Bronchial epithelial cell (primary cell): ENCODE results near the gene PLEKHA7. TPM values are rescaled to one million over a fixed set of nuclear protein-coding genes. Genes with fewer than 3 reads are reported as not detected.

Experiments used
- DNase-seq: peaks from one replicate; pipeline ENCODE4 v3.0.0-alpha.2; 2010; ENCODE audit warnings: low read depth
- FAIRE-seq: peaks from 2 replicates; lab custom pipeline; 2011; peaks lifted over from hg19 to GRCh38; lab: Jason Lieb, UNC
- H3K27me3 ChIP-seq: 2 replicates; pipeline ENCODE4 v1.5.1; 2011; ENCODE audit warnings: low read length; ENCODE audit not compliant: control insufficient read depth, insufficient read depth
- H3K36me3 ChIP-seq: 2 replicates; pipeline ENCODE4 v1.5.1; 2011; ENCODE audit warnings: low read length; ENCODE audit not compliant: control insufficient read depth, insufficient read depth
- H3K4me3 ChIP-seq: 2 replicates; pipeline ENCODE4 v1.5.1; 2011; ENCODE audit warnings: mild to moderate bottlenecking, low read depth, low read length, control low read depth
- total RNA-seq: library from RNA; depleted of rRNA; stranded (reverse); fragments of >200 nt; gene quantifications from 2 replicates; pipeline ENCODE4 v1.2.1, GENCODE V29; 2014
- TF ChIP-seq, protein P1 (sequence below): IDR thresholded peaks from 2 replicates; pipeline ENCODE4 v1.5.1; 2011; ENCODE audit warnings: mild to moderate bottlenecking, moderate library complexity, low read length, control low read depth, inconsistent platforms; ENCODE audit not compliant: insufficient read depth, severe bottlenecking

Gene PLEKHA7
- total RNA-seq, 1 donor from 2014 or later = 2.4 TPM

DNA sequence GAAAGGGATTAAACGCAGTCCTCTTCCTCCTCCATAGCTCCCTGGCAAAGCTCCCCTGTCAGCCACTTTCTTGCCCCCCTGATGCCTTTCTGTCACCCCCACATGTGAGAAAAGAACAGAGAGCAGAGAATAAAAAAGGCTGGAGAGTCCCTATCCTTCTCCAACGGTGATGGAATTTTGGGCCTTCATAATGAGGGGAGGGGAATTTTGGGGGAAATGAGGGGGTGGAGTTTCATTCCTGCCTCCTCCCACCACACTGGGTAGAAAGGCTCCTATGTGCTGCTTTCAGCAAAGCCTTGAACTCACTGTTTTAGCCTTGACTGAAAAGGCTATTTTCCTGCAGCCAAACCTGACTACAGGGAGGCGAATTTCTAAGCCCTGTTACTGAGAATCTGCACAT lies 216.4 kb downstream of the PLEKHA7 start:
- DNase-seq (no peak), FAIRE-seq (no peak)
- Histone ChIP-seq H3K36me3 (no peaks in the 10 kb centered on the region), H3K27me3 (no peaks in the 10 kb centered on the region), H3K4me3 (no peak overlapping the region)
- TF ChIP-seq, protein P1, sequence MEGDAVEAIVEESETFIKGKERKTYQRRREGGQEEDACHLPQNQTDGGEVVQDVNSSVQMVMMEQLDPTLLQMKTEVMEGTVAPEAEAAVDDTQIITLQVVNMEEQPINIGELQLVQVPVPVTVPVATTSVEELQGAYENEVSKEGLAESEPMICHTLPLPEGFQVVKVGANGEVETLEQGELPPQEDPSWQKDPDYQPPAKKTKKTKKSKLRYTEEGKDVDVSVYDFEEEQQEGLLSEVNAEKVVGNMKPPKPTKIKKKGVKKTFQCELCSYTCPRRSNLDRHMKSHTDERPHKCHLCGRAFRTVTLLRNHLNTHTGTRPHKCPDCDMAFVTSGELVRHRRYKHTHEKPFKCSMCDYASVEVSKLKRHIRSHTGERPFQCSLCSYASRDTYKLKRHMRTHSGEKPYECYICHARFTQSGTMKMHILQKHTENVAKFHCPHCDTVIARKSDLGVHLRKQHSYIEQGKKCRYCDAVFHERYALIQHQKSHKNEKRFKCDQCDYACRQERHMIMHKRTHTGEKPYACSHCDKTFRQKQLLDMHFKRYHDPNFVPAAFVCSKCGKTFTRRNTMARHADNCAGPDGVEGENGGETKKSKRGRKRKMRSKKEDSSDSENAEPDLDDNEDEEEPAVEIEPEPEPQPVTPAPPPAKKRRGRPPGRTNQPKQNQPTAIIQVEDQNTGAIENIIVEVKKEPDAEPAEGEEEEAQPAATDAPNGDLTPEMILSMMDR = no peak

DNA sequence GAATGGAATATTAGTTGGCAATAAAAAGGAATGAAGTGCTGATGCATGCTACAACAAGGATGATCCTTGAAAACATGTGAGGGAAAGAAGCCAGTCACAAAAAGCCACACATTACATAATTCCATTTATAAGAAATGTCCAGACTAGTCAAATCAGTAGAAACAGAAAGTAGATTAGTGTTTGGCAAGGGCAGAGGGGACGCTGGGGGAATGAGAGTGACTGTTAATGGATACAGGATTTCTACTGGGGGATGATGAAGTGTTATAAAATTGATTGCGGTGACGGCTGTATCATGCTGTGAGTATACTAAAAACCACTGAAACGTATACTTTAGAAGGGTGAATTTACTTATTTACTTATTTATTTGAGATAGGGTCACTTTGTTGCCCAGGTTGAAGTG lies 217.9 kb downstream of the PLEKHA7 start:
- Histone ChIP-seq H3K4me3 (no peak overlapping the region), H3K27me3 (no peaks in the 10 kb centered on the region), H3K36me3 (no peaks in the 10 kb centered on the region)
- FAIRE-seq = no peak
- TF ChIP-seq, protein P1 = no peak
- DNase-seq = no peak

DNA sequence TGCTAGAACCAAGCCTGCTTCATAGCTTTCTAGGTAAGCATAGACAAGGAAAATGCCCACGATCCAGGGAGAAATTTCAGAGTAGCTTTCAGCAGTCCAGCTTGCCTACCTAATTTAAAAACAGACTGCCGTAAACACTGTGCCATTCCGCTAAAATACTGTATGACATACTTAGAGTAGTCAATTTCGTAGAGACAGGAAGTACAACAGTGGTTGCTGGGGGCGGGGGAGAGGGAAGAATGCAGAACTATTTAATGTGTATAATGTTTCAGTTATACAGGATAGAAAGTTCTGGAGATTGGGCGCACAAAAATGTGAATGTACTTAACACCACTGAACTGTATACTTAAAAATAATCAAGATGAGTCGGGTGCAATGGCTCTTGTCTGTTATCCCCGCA lies 219.1 kb downstream of the PLEKHA7 start:
- DNase-seq (no peak), FAIRE-seq (no peak)
- TF ChIP-seq, protein P1 = no peak
- H3K36me3 ChIP-seq = no peaks in the 10 kb centered on the region
- H3K4me3 ChIP-seq = no peak overlapping the region
- no peaks in the 10 kb centered on the region for H3K27me3 ChIP-seq

DNA sequence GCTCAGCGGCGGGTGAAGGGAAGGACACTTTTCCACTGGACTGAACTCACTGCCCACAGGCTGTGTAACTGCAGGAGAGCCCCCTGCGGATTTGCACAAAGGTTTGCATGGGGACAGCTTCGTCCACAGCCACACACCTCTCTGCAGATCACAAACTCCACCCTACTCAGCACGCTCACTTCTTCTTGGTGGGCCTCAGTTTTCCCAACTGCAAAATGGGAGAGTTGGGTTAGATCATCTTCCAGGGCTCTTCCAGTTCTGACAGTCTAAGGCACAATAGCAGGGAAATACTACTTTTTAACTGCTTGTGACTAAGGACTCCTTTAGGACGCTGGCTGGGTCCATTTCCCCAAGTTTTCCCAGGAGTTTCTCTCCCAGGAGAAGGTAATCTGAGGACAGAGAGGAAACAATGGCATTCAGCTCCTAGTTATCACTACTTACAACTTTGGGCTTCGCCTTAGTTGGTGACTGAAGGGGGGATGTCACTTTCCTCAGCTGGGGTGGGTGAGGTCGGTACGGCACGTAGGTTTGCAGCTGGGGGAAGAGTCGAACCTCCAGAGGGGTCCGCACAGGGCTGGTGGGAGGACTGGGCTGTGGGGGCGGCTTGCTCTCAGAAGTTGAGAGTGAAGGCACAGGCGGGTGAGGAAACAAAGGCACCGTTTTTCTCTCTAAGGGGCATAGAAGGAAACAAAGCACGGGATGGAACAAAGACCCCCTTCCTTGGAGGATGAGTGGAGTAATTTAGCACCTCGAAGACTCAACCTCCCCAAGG lies 220.0 kb downstream of the PLEKHA7 start:
- DNase-seq (no peak), FAIRE-seq (no peak)
- Histone ChIP-seq H3K4me3 (no peak overlapping the region), H3K36me3 (no peaks in the 10 kb centered on the region), H3K27me3 (no peaks in the 10 kb centered on the region)
- TF ChIP-seq, protein P1 = no peak

DNA sequence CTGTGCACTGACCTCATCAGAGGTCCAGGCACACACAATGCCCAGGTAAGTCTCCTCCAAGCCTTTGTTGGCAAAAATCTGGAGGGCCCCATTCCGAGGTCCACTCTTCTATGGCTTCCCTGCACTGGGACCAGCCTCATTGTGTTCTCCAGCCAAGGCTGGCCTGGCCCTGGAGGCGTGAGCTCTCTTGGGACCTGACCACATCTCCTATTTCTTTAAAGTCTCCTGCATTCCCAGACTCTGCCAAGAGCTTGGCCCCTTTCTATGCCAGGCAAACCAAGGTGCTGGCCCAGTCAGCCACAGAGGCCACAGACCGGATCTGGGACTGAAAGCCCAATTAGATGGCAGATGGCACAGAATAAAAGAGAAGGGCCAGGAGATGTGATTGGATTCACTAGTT lies 220.7 kb downstream of the PLEKHA7 start:
- no peaks in the 10 kb centered on the region for H3K36me3 ChIP-seq
- TF ChIP-seq, protein P1 = no peak
- no peak overlapping the region for H3K4me3 ChIP-seq
- DNase-seq (no peak), FAIRE-seq (no peak)
- no peaks in the 10 kb centered on the region for H3K27me3 ChIP-seq

DNA sequence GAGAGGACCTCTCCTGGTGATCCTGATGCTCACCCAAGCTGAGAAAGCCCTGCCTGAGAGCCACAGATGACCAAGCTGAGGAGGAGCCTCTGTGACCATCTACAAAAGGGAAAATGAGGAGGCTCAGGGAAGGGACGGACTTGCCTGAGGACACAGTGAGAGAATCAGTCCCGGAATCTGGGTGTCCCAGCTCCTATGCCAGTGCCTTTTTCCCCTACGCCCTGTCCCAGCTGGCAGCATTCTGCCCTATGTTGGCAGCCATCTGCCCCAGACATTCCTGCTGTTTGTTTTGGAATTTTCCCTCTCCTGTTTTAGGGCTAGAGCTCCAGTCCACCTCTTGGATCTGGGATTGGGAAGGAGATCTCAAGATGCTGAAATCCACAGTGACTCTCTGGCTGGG lies 221.2 kb downstream of the PLEKHA7 start:
- FAIRE-seq = peak; percentile 7
- TF ChIP-seq, protein P1 = no peak
- Histone ChIP-seq H3K27me3 (no peaks in the 10 kb centered on the region), H3K4me3 (no peak overlapping the region), H3K36me3 (no peaks in the 10 kb centered on the region)
- no peak for DNase-seq
